Sigmoid colon (tissue), 4 donors: ENCODE results near the gene PLVAP.

Source experiments
- CTCF ChIP-seq, 4 experiments: fragments of 450-650 bp in 3 of 4; fragments of 200-600 bp in 1 of 4; IDR thresholded peaks; one replicate each; pipeline ENCODE4 v1.5.1; 2016 to 2019; ENCODE audit warnings: antibody characterized with exemption in 4 of 4, mild to moderate bottlenecking in 3 of 4, moderate library complexity in 2 of 4
- EP300 ChIP-seq, 4 donors: sonication (generic); formaldehyde crosslinking; IDR thresholded peaks; one replicate each; pipeline ENCODE4 v1.6.1; 2017; ENCODE audit warnings: antibody characterized with exemption in 4 of 4
- POLR2A ChIP-seq, 2 donors: fragments of 450-650 bp; IDR thresholded peaks; one replicate each; pipeline ENCODE4 v1.6.1; 2016; ENCODE audit warnings: antibody characterized with exemption in 2 of 2, mild to moderate bottlenecking in 2 of 2, moderate library complexity in 2 of 2
- POLR2AphosphoS5 ChIP-seq, 4 donors: sonication (generic); formaldehyde crosslinking; IDR thresholded peaks; one replicate each; pipeline ENCODE4 v1.6.1; 2017; ENCODE audit warnings: antibody characterized with exemption in 4 of 4

GRCh38 chr19:17341386-17341785 is 35.8 kb downstream of the PLVAP start:
- no peak for TF ChIP-seq CTCF (IDR thresholded peaks at IDR 0.05)
- TF ChIP-seq POLR2AphosphoS5 (IDR thresholded peaks at IDR 0.05), result no peak
- no peak for TF ChIP-seq EP300 (IDR thresholded peaks at IDR 0.05)
- no peak for TF ChIP-seq POLR2A (IDR thresholded peaks at IDR 0.05)
